K562 (cell line): ENCODE measurements around the gene SPRYD3.

ENCODE experiments used
- GATA2 ChIP-seq: sonication (generic); formaldehyde crosslinking; IDR thresholded peaks from 2 replicates; pipeline ENCODE4 v1.4.0; 2020; ENCODE audit warnings: mild to moderate bottlenecking, missing genetic modification reagents
- NFE2L1 ChIP-seq: fragments of 450-650 bp; IDR thresholded peaks from 2 replicates; pipeline ENCODE4 v1.6.1; 2016; ENCODE audit warnings: missing genetic modification characterization, low read depth, mild to moderate bottlenecking, missing compliant biosample characterization, moderate library complexity, borderline replicate concordance
- SIN3A ChIP-seq, 2 experiments: fragments of 150-350 bp in 1 of 2; IDR thresholded peaks; 2 replicates each; pipeline ENCODE4 v1.6.1; 2011 to 2016; ENCODE audit warnings: borderline replicate concordance in 2 of 2, low read depth in 2 of 2, low read length in 2 of 2, mild to moderate bottlenecking in 2 of 2, moderate library complexity in 2 of 2; ENCODE audit not compliant: control insufficient read depth in 1 of 2
- SPI1 ChIP-seq: IDR thresholded peaks from 2 replicates; pipeline ENCODE4 v1.6.1; 2011; ENCODE audit warnings: low read depth, low read length, control low read depth, borderline replicate concordance
- TRIM28 ChIP-seq: fragments of 450-650 bp; IDR thresholded peaks from 2 replicates; pipeline ENCODE4 v1.6.1; 2017
- ZNF24 ChIP-seq: fragments of 450-650 bp; IDR thresholded peaks from 2 replicates; pipeline ENCODE4 v1.6.1; 2016
- ZNF384 ChIP-seq: IDR thresholded peaks from 2 replicates; pipeline ENCODE4 v1.6.1; 2012; ENCODE audit warnings: low read depth, low read length, improper control_type of control experiment
- TF ChIP-seq, protein P1 (sequence below), 2 experiments: fragments of 450-650 bp in 1 of 2; IDR thresholded peaks; 2 replicates each; pipeline ENCODE4 v1.6.1; 2011 to 2017; ENCODE audit warnings: low read depth in 2 of 2, antibody characterized with exemption in 1 of 2, borderline replicate concordance in 1 of 2, low read length in 1 of 2, mild to moderate bottlenecking in 1 of 2, mixed read lengths in 1 of 2; ENCODE audit not compliant: control insufficient read depth in 1 of 2

DNA sequence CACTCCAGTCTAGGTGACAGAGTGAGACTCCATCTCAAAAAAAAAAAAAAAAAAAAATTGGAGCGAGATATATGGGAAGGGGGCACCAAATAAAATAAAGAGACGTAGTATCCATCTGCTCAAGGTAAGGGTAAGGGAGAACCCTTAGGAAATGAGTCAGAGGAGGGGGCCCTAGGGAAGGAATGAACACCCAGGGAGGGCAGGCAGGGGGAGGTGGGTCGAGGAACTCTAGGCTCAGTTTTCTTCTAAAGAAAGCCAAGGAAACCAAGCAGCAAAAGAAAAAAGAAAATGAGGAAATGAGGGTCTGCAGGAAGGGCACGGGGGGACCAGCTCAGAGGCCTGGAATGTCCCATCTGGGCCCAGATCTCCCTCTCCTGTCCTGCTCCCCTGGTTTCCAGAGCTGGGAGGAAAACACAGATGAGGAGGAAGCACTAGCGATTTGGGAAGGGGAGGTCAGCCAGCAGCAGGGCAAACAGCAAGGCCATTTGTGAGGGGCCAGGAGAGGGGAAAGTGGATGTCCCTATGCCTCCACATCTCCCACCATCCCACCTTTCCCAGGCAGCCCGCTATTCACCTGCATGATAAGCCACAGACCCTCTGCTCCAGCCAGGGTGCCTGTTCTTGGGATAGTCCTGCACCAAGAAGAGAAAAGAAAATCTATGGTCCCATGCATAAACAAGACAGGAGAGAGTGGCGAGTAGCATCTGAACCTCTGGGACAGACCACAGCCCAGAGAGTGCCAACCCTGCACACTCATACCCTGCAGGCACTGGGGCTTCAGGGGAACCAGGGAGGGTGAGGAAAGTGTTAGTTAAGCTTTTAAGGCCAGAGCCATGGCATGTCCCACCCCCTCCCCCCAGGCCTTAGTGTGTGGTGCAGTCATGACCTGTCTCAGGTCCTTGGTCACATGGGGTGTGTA, 11.9 kb downstream of the SPRYD3 start:
- TF ChIP-seq ZNF24 (no peak), ZNF384 (no peak), TRIM28 (no peak), NFE2L1 (no peak), GATA2 (CRISPR knock-in tag) (no peak), SIN3A (IDR thresholded peaks at IDR 0.05; ENCODE audit: borderline replicate concordance in 2 of 2, control insufficient read depth in 1 of 2, low read depth in 2 of 2, low read length in 2 of 2) (no peak), SPI1 (no peak)
- TF ChIP-seq, protein P1, sequence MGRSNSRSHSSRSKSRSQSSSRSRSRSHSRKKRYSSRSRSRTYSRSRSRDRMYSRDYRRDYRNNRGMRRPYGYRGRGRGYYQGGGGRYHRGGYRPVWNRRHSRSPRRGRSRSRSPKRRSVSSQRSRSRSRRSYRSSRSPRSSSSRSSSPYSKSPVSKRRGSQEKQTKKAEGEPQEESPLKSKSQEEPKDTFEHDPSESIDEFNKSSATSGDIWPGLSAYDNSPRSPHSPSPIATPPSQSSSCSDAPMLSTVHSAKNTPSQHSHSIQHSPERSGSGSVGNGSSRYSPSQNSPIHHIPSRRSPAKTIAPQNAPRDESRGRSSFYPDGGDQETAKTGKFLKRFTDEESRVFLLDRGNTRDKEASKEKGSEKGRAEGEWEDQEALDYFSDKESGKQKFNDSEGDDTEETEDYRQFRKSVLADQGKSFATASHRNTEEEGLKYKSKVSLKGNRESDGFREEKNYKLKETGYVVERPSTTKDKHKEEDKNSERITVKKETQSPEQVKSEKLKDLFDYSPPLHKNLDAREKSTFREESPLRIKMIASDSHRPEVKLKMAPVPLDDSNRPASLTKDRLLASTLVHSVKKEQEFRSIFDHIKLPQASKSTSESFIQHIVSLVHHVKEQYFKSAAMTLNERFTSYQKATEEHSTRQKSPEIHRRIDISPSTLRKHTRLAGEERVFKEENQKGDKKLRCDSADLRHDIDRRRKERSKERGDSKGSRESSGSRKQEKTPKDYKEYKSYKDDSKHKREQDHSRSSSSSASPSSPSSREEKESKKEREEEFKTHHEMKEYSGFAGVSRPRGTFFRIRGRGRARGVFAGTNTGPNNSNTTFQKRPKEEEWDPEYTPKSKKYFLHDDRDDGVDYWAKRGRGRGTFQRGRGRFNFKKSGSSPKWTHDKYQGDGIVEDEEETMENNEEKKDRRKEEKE (IDR thresholded peaks at IDR 0.05; ENCODE audit: borderline replicate concordance in 1 of 2, control insufficient read depth in 1 of 2, low read depth in 2 of 2, low read length in 1 of 2) = no peak
